HT-29 (cell line): ENCODE data around the gene ESR2. TPM values are rescaled to one million over a fixed set of nuclear protein-coding genes. Genes with fewer than 3 reads are reported as not detected.
"Not testable (repeated sequence)": the region's sequence is repeated elsewhere in the genome, so short reads cannot be mapped to it uniquely, and the experiment has no call there.

Experiments
- DNase-seq: peaks from one replicate; pipeline ENCODE4 v3.0.0-alpha.2; 2015; ENCODE audit warnings: low spot score
- total RNA-seq: library from RNA; depleted of rRNA; stranded (reverse); fragments of >200 nt; shearing (Covaris generic); gene quantifications from 2 replicates; pipeline ENCODE4 v1.2.3, GENCODE V29; 2014

The ESR2 gene
- total RNA-seq, 1 experiment from 2014 or later: not detected

- DNase-seq: no peak
Observed at GRCh38 chr14:64198486-64198885, 95.7 kb downstream of the ESR2 start.

GRCh38 chr14:64197996-64198395 is 96.2 kb downstream of the ESR2 start:
- DNase-seq: no peak

- no peak for DNase-seq
Observed at GRCh38 chr14:64196814-64197411, 97.3 kb downstream of the ESR2 start.

- DNase-seq: no peak
Observed at GRCh38 chr14:64196056-64196455, 98.1 kb downstream of the ESR2 start.

- DNase-seq: no peak
Observed at GRCh38 chr14:64195199-64195598, 99.0 kb downstream of the ESR2 start.

- DNase-seq: no peak
Observed at GRCh38 chr14:64194404-64194803, 99.8 kb downstream of the ESR2 start.

GRCh38 chr14:64193821-64194220 is 100.3 kb downstream of the ESR2 start:
- DNase-seq: no peak

GRCh38 chr14:64191756-64192155 is 102.4 kb downstream of the ESR2 start:
- DNase-seq: no peak

- DNase-seq: no peak
Observed at GRCh38 chr14:64190974-64191502, 103.1 kb downstream of the ESR2 start.

GRCh38 chr14:64187331-64187730 is 106.8 kb downstream of the ESR2 start:
- no peak for DNase-seq

GRCh38 chr14:64186231-64187129 is 107.7 kb downstream of the ESR2 start:
- no peak for DNase-seq

- DNase-seq: no peak
Observed at GRCh38 chr14:64185184-64185583, 109.0 kb downstream of the ESR2 start.

GRCh38 chr14:64184103-64184729 is 110.0 kb downstream of the ESR2 start:
- DNase-seq: no peak

GRCh38 chr14:64182908-64183307 is 111.3 kb downstream of the ESR2 start:
- DNase-seq: not testable (repeated sequence)

GRCh38 chr14:64178814-64179213 is 115.4 kb downstream of the ESR2 start:
- no peak for DNase-seq

- no peak for DNase-seq
Observed at GRCh38 chr14:64176330-64176729, 117.8 kb downstream of the ESR2 start.

- no peak for DNase-seq
Observed at GRCh38 chr14:64174922-64175782, 119.0 kb downstream of the ESR2 start.

- no peak for DNase-seq
Observed at GRCh38 chr14:64170181-64170580, 124.0 kb downstream of the ESR2 start.

GRCh38 chr14:64159588-64159987 is 134.6 kb downstream of the ESR2 start:
- DNase-seq: no peak

- DNase-seq: no peak
Observed at GRCh38 chr14:64158608-64159007, 135.6 kb downstream of the ESR2 start.

- DNase-seq: no peak
Observed at GRCh38 chr14:64149921-64150320, 144.2 kb downstream of the ESR2 start.
